Panc1 (cell line): Measurements from ENCODE around the gene L3MBTL3. TPM values are rescaled to one million over a fixed set of nuclear protein-coding genes. Genes with fewer than 3 reads are reported as not detected.

Experiments used
- ATAC-seq: fragments of 200-7000 bp; cut with Tn5 transposase; 2 replicates; pipeline ENCODE4 v1.9.1; 2020; ENCODE audit warnings: mild to moderate bottlenecking, moderate library complexity
- BruUV-seq: library from RNA; stranded (reverse); fragments of 400-500 nt; replicated peaks from 2 replicates; lab custom pipeline; 2021; lab: Mats Ljungman, UMichigan
- CTCF ChIA-PET: fragments of 300-600 bp; sonication (Branson Sonifier 250); formaldehyde crosslinking; loops from one replicate; lab custom pipeline; 2022; ENCODE audit warnings: antibody characterized with exemption; lab: Charles Lee
- POLR2A ChIA-PET: fragments of 300-600 bp; sonication (Branson Sonifier 250); formaldehyde crosslinking; loops from one replicate; lab custom pipeline; 2022; ENCODE audit warnings: antibody characterized with exemption; lab: Charles Lee
- DNase-seq: peaks from one replicate; pipeline ENCODE4 v3.0.0-alpha.2; 2010; ENCODE audit warnings: low read depth, low spot score
- H3K27ac ChIP-seq: 2 replicates; pipeline ENCODE4 v1.5.1; 2011; ENCODE audit warnings: mild to moderate bottlenecking, low read length, inconsistent platforms
- H3K27me3 ChIP-seq: fragments of 200-500 bp; sonication (Bioruptor generic); 2 replicates; pipeline ENCODE4 v1.6.0; 2014; ENCODE audit warnings: low read length, inconsistent platforms; ENCODE audit not compliant: control insufficient read depth, insufficient read depth
- H3K36me3 ChIP-seq: fragments of 200-500 bp; sonication (Bioruptor generic); 2 replicates; pipeline ENCODE4 v1.5.1; 2014; ENCODE audit warnings: inconsistent platforms, mild to moderate bottlenecking, low read length, moderate library complexity; ENCODE audit not compliant: control insufficient read depth, insufficient read depth
- H3K4me1 ChIP-seq: 2 replicates; pipeline ENCODE4 v1.5.1; 2011; ENCODE audit warnings: inconsistent platforms, mild to moderate bottlenecking, low read length, moderate library complexity; ENCODE audit not compliant: control insufficient read depth, insufficient read depth
- H3K4me3 ChIP-seq, 2 experiments: 2 replicates each; pipeline ENCODE4 v1.5.1; 2011 to 2012; ENCODE audit warnings: low read depth in 2 of 2, low read length in 2 of 2, mild to moderate bottlenecking in 2 of 2, inconsistent platforms in 1 of 2, moderate library complexity in 1 of 2
- H3K9me3 ChIP-seq: fragments of 200-500 bp; sonication (Bioruptor generic); 2 replicates; pipeline ENCODE4 v1.5.1; 2014; ENCODE audit warnings: low read depth, mild to moderate bottlenecking, inconsistent platforms, low read length, moderate library complexity; ENCODE audit not compliant: control insufficient read depth, insufficient read depth
- POLR2AphosphoS5 ChIP-seq: IDR thresholded peaks from 2 replicates; pipeline ENCODE4 v1.6.1; 2012; ENCODE audit warnings: mild to moderate bottlenecking, low read depth, low read length, moderate library complexity
- REST ChIP-seq, 2 experiments: IDR thresholded peaks; 2 replicates each; pipeline ENCODE4 v1.6.1; 2011 to 2012; ENCODE audit warnings: low read depth in 2 of 2, control low read depth in 1 of 2, low read length in 1 of 2, mild to moderate bottlenecking in 1 of 2, moderate library complexity in 1 of 2; ENCODE audit not compliant: insufficient read depth in 1 of 2
- SIN3A ChIP-seq: IDR thresholded peaks from 2 replicates; pipeline ENCODE4 v1.6.1; 2012; ENCODE audit warnings: low read depth, mild to moderate bottlenecking, low read length, moderate library complexity, borderline replicate concordance; ENCODE audit not compliant: insufficient read depth
- TCF7L2 ChIP-seq: IDR thresholded peaks from 2 replicates; pipeline ENCODE4 v1.6.1; 2011; ENCODE audit warnings: mild to moderate bottlenecking, low read depth, low read length, inconsistent platforms
- in situ Hi-C: cut with HindIII; loops from 2 replicates; pipeline ENCODE4 v1.10.0; 2016; ENCODE audit warnings: low sequenced_read_pairs, low pct_unique_long_range_greater_than_20kb
- intact Hi-C: fragments of 100-400 bp; cut with micrococcal nuclease; formaldehyde crosslinking; loops from one replicate; pipeline ENCODE4 v1.10.0; 2022; ENCODE audit not compliant: unreplicated experiment
- total RNA-seq: library from RNA; stranded (reverse); gene quantifications from one replicate; pipeline ENCODE4 v1.2.1, GENCODE V29; 2021; ENCODE audit not compliant: unreplicated experiment
- TF ChIP-seq, protein P1 (sequence below): fragments of 450-650 bp; IDR thresholded peaks from 2 replicates; pipeline ENCODE4 v1.5.1; 2017; ENCODE audit warnings: mild to moderate bottlenecking

The L3MBTL3 gene
- total RNA-seq, 1 experiment from 2014 or later, result 4.2 TPM

- no peak for DNase-seq
- no peaks in the 10 kb centered on the region for H3K36me3 ChIP-seq
- H3K4me3 ChIP-seq, result no peak overlapping the region
- no peak for ATAC-seq
- in situ Hi-C loops (no loop called here), intact Hi-C loops (no loop called here)
- ChIA-PET POLR2A (no interaction called here), CTCF (no interaction called here)
- no peaks in the 10 kb centered on the region for H3K4me1 ChIP-seq
- H3K27me3 ChIP-seq, result no peaks in the 10 kb centered on the region
- BruUV-seq, result no TSS peak
- H3K27ac ChIP-seq, result no peak overlapping the region
- no peaks in the 10 kb centered on the region for H3K9me3 ChIP-seq
- TF ChIP-seq REST (IDR thresholded peaks at IDR 0.05; ENCODE audit: insufficient read depth in 1 of 2, low read depth in 2 of 2, low read length in 1 of 2) (no peak), SIN3A (no peak), TCF7L2 (no peak)
Observed at GRCh38 chr6:130050230-130050629, 31.8 kb downstream of the L3MBTL3 start.

DNA sequence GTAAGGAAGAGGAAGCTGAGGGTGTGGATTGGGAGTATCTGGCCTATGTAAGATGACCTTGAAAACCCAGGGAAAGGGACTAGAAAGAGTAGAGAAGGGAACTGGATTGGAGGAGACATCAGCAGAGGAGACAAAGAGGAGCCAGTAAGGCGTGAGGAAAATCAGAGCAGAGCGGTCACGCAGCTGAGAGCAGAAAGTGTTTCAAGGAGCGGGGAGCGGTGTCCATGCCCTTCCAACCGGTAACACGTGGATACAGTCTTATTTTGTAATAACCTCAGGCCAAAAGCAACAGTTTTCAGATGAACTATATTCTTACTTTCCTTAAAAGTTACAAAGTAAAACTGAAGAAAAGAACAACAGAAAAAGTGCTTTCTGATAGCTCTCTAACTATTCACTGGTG, 36.3 kb downstream of the L3MBTL3 start:
- POLR2A ChIA-PET, result no interaction called here
- in situ Hi-C loops, result no loop called here
- no peak for ATAC-seq

DNA sequence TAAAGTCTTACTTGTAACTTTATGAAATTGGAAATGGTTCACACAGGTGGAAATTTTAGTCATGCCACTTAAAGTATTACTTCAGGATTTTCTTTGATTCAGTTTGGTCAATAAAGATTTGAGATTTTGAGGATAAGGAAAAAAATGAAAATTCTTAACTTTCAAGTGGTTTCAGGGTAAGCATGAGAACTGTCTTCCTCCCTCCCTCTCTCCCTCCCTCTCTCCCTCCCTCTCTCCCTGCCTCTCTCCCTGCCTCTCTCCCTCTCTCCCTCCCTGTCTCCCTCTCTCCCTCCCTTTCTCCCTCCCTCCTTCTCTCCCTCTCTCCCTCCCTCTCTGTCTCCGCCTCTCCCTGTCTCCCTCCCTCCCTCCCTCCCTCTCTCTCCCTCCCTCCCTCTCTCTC, 36.9 kb downstream of the L3MBTL3 start:
- H3K36me3 ChIP-seq, result no peaks in the 10 kb centered on the region
- ChIA-PET CTCF (no interaction called here), POLR2A (no interaction called here)
- in situ Hi-C loops (no loop called here), intact Hi-C loops (no loop called here)
- H3K4me3 ChIP-seq, result no peak overlapping the region
- DNase-seq, result no peak
- TF ChIP-seq SIN3A (no peak), REST (IDR thresholded peaks at IDR 0.05; ENCODE audit: insufficient read depth in 1 of 2, low read depth in 2 of 2, low read length in 1 of 2) (no peak), POLR2AphosphoS5 (no peak), TCF7L2 (no peak)
- TF ChIP-seq, protein P1, sequence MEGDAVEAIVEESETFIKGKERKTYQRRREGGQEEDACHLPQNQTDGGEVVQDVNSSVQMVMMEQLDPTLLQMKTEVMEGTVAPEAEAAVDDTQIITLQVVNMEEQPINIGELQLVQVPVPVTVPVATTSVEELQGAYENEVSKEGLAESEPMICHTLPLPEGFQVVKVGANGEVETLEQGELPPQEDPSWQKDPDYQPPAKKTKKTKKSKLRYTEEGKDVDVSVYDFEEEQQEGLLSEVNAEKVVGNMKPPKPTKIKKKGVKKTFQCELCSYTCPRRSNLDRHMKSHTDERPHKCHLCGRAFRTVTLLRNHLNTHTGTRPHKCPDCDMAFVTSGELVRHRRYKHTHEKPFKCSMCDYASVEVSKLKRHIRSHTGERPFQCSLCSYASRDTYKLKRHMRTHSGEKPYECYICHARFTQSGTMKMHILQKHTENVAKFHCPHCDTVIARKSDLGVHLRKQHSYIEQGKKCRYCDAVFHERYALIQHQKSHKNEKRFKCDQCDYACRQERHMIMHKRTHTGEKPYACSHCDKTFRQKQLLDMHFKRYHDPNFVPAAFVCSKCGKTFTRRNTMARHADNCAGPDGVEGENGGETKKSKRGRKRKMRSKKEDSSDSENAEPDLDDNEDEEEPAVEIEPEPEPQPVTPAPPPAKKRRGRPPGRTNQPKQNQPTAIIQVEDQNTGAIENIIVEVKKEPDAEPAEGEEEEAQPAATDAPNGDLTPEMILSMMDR, result no peak
- no TSS peak for BruUV-seq
- H3K9me3 ChIP-seq, result no peaks in the 10 kb centered on the region
- H3K27me3 ChIP-seq, result no peaks in the 10 kb centered on the region
- ATAC-seq, result no peak
- H3K27ac ChIP-seq, result no peak overlapping the region
- H3K4me1 ChIP-seq, result no peaks in the 10 kb centered on the region

More for the DNA sequence above, 36.3 kb downstream of the L3MBTL3 start:
- BruUV-seq, result no TSS peak
- H3K27me3 ChIP-seq, result no peaks in the 10 kb centered on the region
- intact Hi-C loops, result no loop called here
- CTCF ChIA-PET, result no interaction called here
- H3K9me3 ChIP-seq, result no peaks in the 10 kb centered on the region
- no peak overlapping the region for H3K27ac ChIP-seq
- TF ChIP-seq, protein P1, result no peak
- TF ChIP-seq TCF7L2, result no peak
- TF ChIP-seq POLR2AphosphoS5, result no peak
- H3K4me1 ChIP-seq, result no peaks in the 10 kb centered on the region
- no peak for DNase-seq
- H3K4me3 ChIP-seq, result no peak overlapping the region
- no peaks in the 10 kb centered on the region for H3K36me3 ChIP-seq
